ENCODE measurements around the gene GZMM.

- TF ChIP-seq POLR2AphosphoS5 (IDR thresholded peaks at IDR 0.05; ENCODE audit: low read depth, low read length), result no peak
- TF ChIP-seq POLR2A (IDR thresholded peaks at IDR 0.05; ENCODE audit: low read depth, low read length), result no peak
- TF ChIP-seq SPI1 (IDR thresholded peaks at IDR 0.05; ENCODE audit: low read depth, low read length), result no peak
Measured at GRCh38 chr19:582497-583197, 38.8 kb downstream of the GZMM start.
